Left lung (tissue), 10 donors: ENCODE results near the gene F5. TPM values are rescaled to one million over a fixed set of nuclear protein-coding genes. Genes with fewer than 3 reads are reported as not detected.

Source experiments
- ATAC-seq: fragments of 200-7000 bp; cut with Tn5 transposase; one replicate; pipeline ENCODE4 v1.9.1; 2020; ENCODE audit warnings: moderate library complexity
- DNase-seq, 4 donors: peaks; one replicate each; pipeline ENCODE4 v3.0.0-alpha.2; 2013 to 2020
- H3K27ac ChIP-seq, 2 donors: fragments of 200-600 bp; sonication (generic) in 1 of 2; one replicate each; pipeline versions ENCODE4 v1.5.0 to v1.8.0; 2020 to 2021
- H3K27me3 ChIP-seq, 2 donors: fragments of 200-600 bp; sonication (generic) in 1 of 2; one replicate each; pipeline versions ENCODE4 v1.5.0 to v1.8.0; 2020 to 2021
- H3K36me3 ChIP-seq, 2 donors: fragments of 200-600 bp; sonication (generic) in 1 of 2; one replicate each; pipeline versions ENCODE4 v1.5.0 to v1.8.0; 2020 to 2021
- H3K4me1 ChIP-seq, 2 donors: fragments of 200-600 bp; one replicate each; pipeline ENCODE4 v1.8.0; 2021
- H3K4me3 ChIP-seq, 2 donors: fragments of 200-600 bp; sonication (generic) in 1 of 2; one replicate each; pipeline versions ENCODE4 v1.5.0 to v1.8.0; 2020 to 2021; ENCODE audit warnings: mild to moderate bottlenecking in 1 of 2
- H3K9me3 ChIP-seq, 2 donors: fragments of 200-600 bp; sonication (generic) in 1 of 2; one replicate each; pipeline versions ENCODE4 v1.5.0 to v1.8.0; 2020 to 2021
- CTCF ChIP-seq, 2 donors: fragments of 200-600 bp; sonication (generic) in 1 of 2; IDR thresholded peaks; one replicate each; pipeline versions ENCODE4 v1.5.0 to v1.8.0; 2021; ENCODE audit warnings: antibody characterized with exemption in 2 of 2
- intact Hi-C, 2 donors: fragments of 100-400 bp; cut with DNase I; formaldehyde crosslinking; loops; one replicate each; pipeline versions ENCODE4 v1.11.2 to v1.14.2; 2022
- polyA plus RNA-seq, 6 donors: library from polyadenylated mRNA; unstranded; fragments of 120-200 nt; gene quantifications; one replicate each; pipeline ENCODE4 v1.2.1, GENCODE V29; 2013; ENCODE audit not compliant: insufficient read length in 6 of 6
- total RNA-seq, 2 donors: library from RNA; stranded (reverse); fragmentation: NEBNext Ultra II Directional; extraction: Animal tissue kit (Norgen Biotek cat#: 25700); gene quantifications; one replicate each; pipeline ENCODE4 v1.2.1, GENCODE V29; 2021
- donor health status: DM: no; HTN: yes; CAD: no.
- donor health status: DM: no; HTN: no; CAD: no.

F5 gene
- total and polyA plus RNA-seq, 8 donors, result 0.03 to 7.2 (median 0.23) TPM

- H3K4me1 ChIP-seq, result no peaks in the 10 kb centered on the region
- no peak for TF ChIP-seq CTCF (IDR thresholded peaks at IDR 0.05)
- no peaks in the 10 kb centered on the region for H3K27me3 ChIP-seq
- peaks cover 0 to 27% of the 10 kb centered on the region in 2 donors for H3K36me3 ChIP-seq
- no peak overlapping the region for H3K4me3 ChIP-seq
- no peak overlapping the region for H3K27ac ChIP-seq
- peak; percentile 68 for ATAC-seq
- intact Hi-C loops, result no loop called here
- no peaks in the 10 kb centered on the region for H3K9me3 ChIP-seq
- DNase-seq, result no peak
Observed at GRCh38 chr1:169472738-169473137, 113.5 kb downstream of the F5 start.

- Histone ChIP-seq H3K4me3 (no peak overlapping the region), H3K36me3 (peaks cover 0 to 28% of the 10 kb centered on the region in 2 donors), H3K27ac (no peak overlapping the region), H3K4me1 (no peaks in the 10 kb centered on the region), H3K9me3 (no peaks in the 10 kb centered on the region), H3K27me3 (no peaks in the 10 kb centered on the region)
- intact Hi-C loops, result loop anchor here in 1 of 2 donors (5.0 kb wide), 1 partner anchor 78 kb away; no protein-coding TSS in a partner anchor
- no peak for DNase-seq
- no peak for ATAC-seq
- no peak for TF ChIP-seq CTCF (IDR thresholded peaks at IDR 0.05)
Observed at GRCh38 chr1:169468982-169469381, 117.3 kb downstream of the F5 start.

- H3K27me3 ChIP-seq, result no peaks in the 10 kb centered on the region
- H3K9me3 ChIP-seq, result no peaks in the 10 kb centered on the region
- peak in 2 of 4 donors; percentile 25 to 49 for DNase-seq
- intact Hi-C loops, result loop anchor here in 1 of 2 donors (5.0 kb wide), 1 partner anchor 81 kb away; no protein-coding TSS in a partner anchor
- peaks cover 0 to 28% of the 10 kb centered on the region in 2 donors for H3K36me3 ChIP-seq
- ATAC-seq, result peak; percentile 62
- no peaks in the 10 kb centered on the region for H3K4me1 ChIP-seq
- TF ChIP-seq CTCF (IDR thresholded peaks at IDR 0.05), result peak in 1 of 2 donors; percentile 34
- no peak overlapping the region for H3K4me3 ChIP-seq
- no peak overlapping the region for H3K27ac ChIP-seq
Observed at GRCh38 chr1:169466259-169467230, 119.7 kb downstream of the F5 start.

GRCh38 chr1:169465281-169465680 is 121.0 kb downstream of the F5 start:
- DNase-seq (no peak), ATAC-seq (no peak)
- Histone ChIP-seq H3K27ac (no peak overlapping the region), H3K4me1 (peaks cover 0 to 9% of the 10 kb centered on the region in 2 donors), H3K9me3 (no peaks in the 10 kb centered on the region), H3K4me3 (no peak overlapping the region), H3K36me3 (peaks cover 0 to 28% of the 10 kb centered on the region in 2 donors), H3K27me3 (peaks cover 0 to 8% of the 10 kb centered on the region in 2 donors)
- intact Hi-C loops, result loop anchor here in 1 of 2 donors (5.0 kb wide), 1 partner anchor 82 kb away; no protein-coding TSS in a partner anchor
- TF ChIP-seq CTCF (IDR thresholded peaks at IDR 0.05), result no peak

Other genes starting within 250 kb of the F5 start
- gene NME7, start 218.7 kb downstream of the F5 start, total RNA-seq, result 10 to 100 TPM; 13.6 to 14.7 TPM
- gene NME7, start 218.7 kb downstream of the F5 start, polyA plus RNA-seq, result 10 to 100 TPM; 56.0 to 77.6 (median 63.8) TPM
- 10 to 100 TPM; 25.3 to 26.8 TPM for gene BLZF1, start 218.3 kb downstream of the F5 start, total RNA-seq
- 10 to 100 TPM; 26.0 to 29.7 (median 27.3) TPM for gene BLZF1, start 218.3 kb downstream of the F5 start, polyA plus RNA-seq
- 1 to 10 TPM in 1 of 2 donors, under 1 TPM in 1; 0.35 to 1.5 TPM for gene CCDC181, start 159.0 kb downstream of the F5 start, total RNA-seq
- 1 to 10 TPM; 3.1 to 5.8 (median 4.3) TPM for gene CCDC181, start 159.0 kb downstream of the F5 start, polyA plus RNA-seq
- 10 to 100 TPM; 12.0 to 15.4 TPM for gene SLC19A2, start 100.5 kb downstream of the F5 start, total RNA-seq
- gene SLC19A2, start 100.5 kb downstream of the F5 start, polyA plus RNA-seq, result 10 to 100 TPM; 13.2 to 16.1 (median 13.9) TPM
- 10 to 100 TPM; 22.0 to 27.0 TPM for gene SELP, start 43.6 kb upstream of the F5 start, total RNA-seq
- gene SELP, start 43.6 kb upstream of the F5 start, polyA plus RNA-seq, result 10 to 100 TPM in 1 of 6 donors, 1 to 10 TPM in 5; 6.3 to 11.4 (median 6.9) TPM
- gene SELL, start 125.1 kb upstream of the F5 start, total RNA-seq, result 10 to 100 TPM; 10.2 to 59.2 TPM
- gene SELL, start 125.1 kb upstream of the F5 start, polyA plus RNA-seq, result 1 to 10 TPM; 2.6 to 4.5 (median 3.6) TPM
- gene SELE, start 147.6 kb upstream of the F5 start, total RNA-seq, result 1 to 10 TPM; 2.5 to 3.4 TPM
- under 1 TPM in 5 of 6 donors, not detected in 1; 0.15 to 0.21 (median 0.20) TPM for gene SELE, start 147.6 kb upstream of the F5 start, polyA plus RNA-seq
- 1 to 10 TPM; 4.8 to 5.4 TPM for gene METTL18, start 208.4 kb upstream of the F5 start, total RNA-seq
- gene METTL18, start 208.4 kb upstream of the F5 start, polyA plus RNA-seq, result 10 to 100 TPM; 13.2 to 15.5 (median 14.1) TPM